Renal cortex interstitium (tissue), 15 donors: Measurements from ENCODE around the gene MAP9. TPM values are rescaled to one million over a fixed set of nuclear protein-coding genes. Genes with fewer than 3 reads are reported as not detected.
"Not testable (repeated sequence)": the region's sequence is repeated elsewhere in the genome, so short reads cannot be mapped to it uniquely, and the experiment has no call there.

Experiments used
- DNase-seq, 11 donors: peaks; one replicate each; pipeline ENCODE4 v3.0.0-alpha.2; 2013; ENCODE audit warnings: low read depth in 9 of 11, low spot score in 4 of 11; ENCODE audit errors: extremely low read depth in 1 of 11
- long read RNA-seq, 16 experiments: transcript quantifications; one replicate each; lab custom pipeline, GENCODE V29; 2026
- polyA plus RNA-seq, 3 donors: library from polyadenylated mRNA; unstranded; fragments of 120-200 nt; gene quantifications; one replicate each; pipeline ENCODE4 v1.2.1, GENCODE V29; 2013; ENCODE audit not compliant: insufficient read length in 3 of 3

The MAP9 gene
- 10 to 100 TPM; 26.9 to 30.9 (median 28.9) TPM for polyA plus RNA-seq
- long read RNA-seq, donor 1, transcript MAP9-206 (4 exons, 728 nt), result major isoform, 6 of 6 reads
- long read RNA-seq, donor 1, partial matches to known transcripts, result 0 of 6 reads
- long read RNA-seq, donor 1, other reads (novel, unspliced or antisense), result 0 of 6 reads
- long read RNA-seq, donor 2, partial matches to known transcripts, result 0 of 4 reads
- long read RNA-seq, donor 2, other reads (novel, unspliced or antisense), result 0 of 4 reads
- long read RNA-seq, donor 3, partial matches to known transcripts, result 0 of 3 reads
- long read RNA-seq, donor 3, other reads (novel, unspliced or antisense), result 0 of 3 reads
- long read RNA-seq, donor 4, full-length matches to known transcripts, result 3 of 3 reads
- long read RNA-seq, donor 4, partial matches to known transcripts, result 0 of 3 reads
- long read RNA-seq, donor 4, other reads (novel, unspliced or antisense), result 0 of 3 reads
- long read RNA-seq, donor 5, result 0 reads
- long read RNA-seq, donor 6, partial matches to known transcripts, result 0 of 2 reads
- long read RNA-seq, donor 6, other reads (novel, unspliced or antisense), result 0 of 2 reads
- long read RNA-seq, donor 7, transcript MAP9-206 (4 exons, 728 nt), result major isoform, 5 of 5 reads
- long read RNA-seq, donor 7, partial matches to known transcripts, result 0 of 5 reads
- long read RNA-seq, donor 7, other reads (novel, unspliced or antisense), result 0 of 5 reads
- long read RNA-seq, donor 8, result 0 reads
- long read RNA-seq, donor 9, partial matches to known transcripts, result 0 of 4 reads
- long read RNA-seq, donor 9, other reads (novel, unspliced or antisense), result 0 of 4 reads
- long read RNA-seq, donor 10, partial matches to known transcripts, result 0 of 2 reads
- long read RNA-seq, donor 10, other reads (novel, unspliced or antisense), result 0 of 2 reads
- long read RNA-seq, donor 11, full-length matches to known transcripts, result 2 of 2 reads
- long read RNA-seq, donor 11, partial matches to known transcripts, result 0 of 2 reads
- long read RNA-seq, donor 11, other reads (novel, unspliced or antisense), result 0 of 2 reads
- long read RNA-seq, donor 12, partial matches to known transcripts, result 0 of 1 reads
- long read RNA-seq, donor 12, other reads (novel, unspliced or antisense), result 0 of 1 reads
- long read RNA-seq, donor 13, result 0 reads
- long read RNA-seq, donor 14, partial matches to known transcripts, result 0 of 4 reads
- long read RNA-seq, donor 14, other reads (novel, unspliced or antisense), result 0 of 4 reads
- long read RNA-seq, donor 15, partial matches to known transcripts, result 0 of 2 reads
- long read RNA-seq, donor 15, other reads (novel, unspliced or antisense), result 0 of 2 reads
- long read RNA-seq, donor 16, full-length matches to known transcripts, result 10 of 10 reads
- long read RNA-seq, donor 16, partial matches to known transcripts, result 0 of 10 reads
- long read RNA-seq, donor 16, other reads (novel, unspliced or antisense), result 0 of 10 reads

GRCh38 chr4:155376387-155377268 lies at the start of gene MAP9:
Gene MAP9 (minus strand): TSS chr4:155376965. CDS start chr4:155375850, 1,115 bp downstream.
- peak; percentile 81 to 96 (median 92) for DNase-seq

- not testable (repeated sequence) for DNase-seq
Observed at GRCh38 chr4:155424778-155425177, 48.0 kb upstream of the MAP9 start.

- no peak for DNase-seq
Observed at GRCh38 chr4:155423671-155424070, 46.9 kb upstream of the MAP9 start.

- DNase-seq, result no peak
Observed at GRCh38 chr4:155419266-155419665, 42.5 kb upstream of the MAP9 start.

DNA sequence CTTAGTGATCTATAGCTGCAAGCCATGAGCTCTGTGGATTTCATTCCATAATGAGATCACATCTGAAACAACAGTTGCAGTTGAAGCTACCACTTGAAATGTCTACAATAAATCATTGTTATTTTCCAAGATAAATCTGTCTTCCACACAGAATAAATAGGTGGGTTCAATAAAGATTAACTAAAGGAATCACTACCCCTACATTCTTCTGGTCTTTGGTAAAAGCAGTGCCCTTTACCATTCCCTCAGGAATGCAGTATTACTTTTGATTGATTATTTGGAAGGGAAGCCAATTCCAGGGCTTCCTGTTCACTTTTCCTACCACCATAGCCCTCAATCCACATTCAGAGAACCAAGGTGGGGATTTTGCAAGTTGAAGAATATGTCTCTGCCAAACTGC lies 38.9 kb upstream of the MAP9 start:
- no peak for DNase-seq

DNA sequence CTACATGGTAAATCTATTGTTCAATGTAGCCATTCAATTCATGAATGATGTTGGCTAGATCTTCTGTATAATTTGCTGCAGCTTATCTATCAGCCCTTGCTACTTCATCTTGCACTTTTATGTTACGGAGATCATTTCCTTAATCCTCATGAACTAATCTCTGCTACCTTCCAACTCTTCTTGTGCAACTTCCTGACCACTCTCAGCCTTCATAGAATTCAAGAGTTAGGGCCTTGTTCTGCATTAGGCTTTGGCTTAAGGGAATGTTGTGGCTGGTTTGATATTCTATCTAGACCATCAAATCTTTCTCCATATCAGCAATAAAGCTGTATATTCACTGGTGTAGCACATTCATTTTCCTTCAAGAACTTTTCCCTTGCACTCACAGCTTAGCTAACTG lies 36.7 kb upstream of the MAP9 start:
- no peak for DNase-seq

- DNase-seq, result peak in 2 of 11 donors; percentile 20 to 22
Observed at GRCh38 chr4:155411546-155411945, 34.8 kb upstream of the MAP9 start.

- no peak for DNase-seq
Observed at GRCh38 chr4:155408796-155409195, 32.0 kb upstream of the MAP9 start.

- no peak for DNase-seq
Observed at GRCh38 chr4:155407480-155407879, 30.7 kb upstream of the MAP9 start.

- peak in 3 of 11 donors; percentile 20 to 36 (median 30) for DNase-seq
Observed at GRCh38 chr4:155405059-155405458, 28.3 kb upstream of the MAP9 start.

DNA sequence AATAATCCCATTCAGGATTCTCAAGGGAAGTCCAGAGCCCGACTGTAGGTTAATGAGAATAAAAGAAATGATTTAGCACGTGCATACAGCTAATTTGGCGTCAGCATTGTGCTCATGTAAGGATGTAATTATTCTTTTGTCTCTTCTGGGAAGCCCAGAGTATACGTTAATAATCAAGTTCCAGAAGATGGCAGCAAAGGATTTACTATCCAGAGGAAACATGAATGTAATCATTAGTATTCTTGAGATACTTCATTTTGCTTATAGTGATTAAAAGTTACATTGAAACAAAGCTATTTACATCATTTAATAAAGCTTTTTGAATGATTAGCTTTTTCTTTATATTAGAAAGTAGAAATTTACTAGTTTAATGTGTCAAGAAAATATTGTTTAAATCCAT lies 27.1 kb upstream of the MAP9 start:
- DNase-seq, result peak in 4 of 11 donors; percentile 23 to 38 (median 36)

DNA sequence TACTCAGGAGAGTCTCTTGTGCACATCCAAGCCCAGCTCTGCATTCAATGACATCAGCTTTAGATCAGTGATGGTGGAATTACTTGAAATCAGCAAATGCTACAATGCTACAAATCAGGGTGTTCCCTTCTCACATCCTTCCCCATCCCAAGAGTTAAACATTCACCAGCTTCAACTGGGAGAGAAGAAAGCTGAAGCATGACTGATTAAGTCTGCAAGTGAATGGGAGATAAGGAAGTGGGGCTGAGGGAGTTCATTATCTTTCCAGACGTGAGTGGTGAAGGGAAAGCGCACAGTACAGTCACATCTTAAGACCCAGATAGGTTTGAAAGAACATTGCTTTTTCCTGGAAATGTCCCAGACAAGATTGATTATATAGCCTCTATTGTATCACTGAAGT lies 26.2 kb upstream of the MAP9 start:
- peak in 1 of 11 donors; percentile 46 for DNase-seq

DNA sequence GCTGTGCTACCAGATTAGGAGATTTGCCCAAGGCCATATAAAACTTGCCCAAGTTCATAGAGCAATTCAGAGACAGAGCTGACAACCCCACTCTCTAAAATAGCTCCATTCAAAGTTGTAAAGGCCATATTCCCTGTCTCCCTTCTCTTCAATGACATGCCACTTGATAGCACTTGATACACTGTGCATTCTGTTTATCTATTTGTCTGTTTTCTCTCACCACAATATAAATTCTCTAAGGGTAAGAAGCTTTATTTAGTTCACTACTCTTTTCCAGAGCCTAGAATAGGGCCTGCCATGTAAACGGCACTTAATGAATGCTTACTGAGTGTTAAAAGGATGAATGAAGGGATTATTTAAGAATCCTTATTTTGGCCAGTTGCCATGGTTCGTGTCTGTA lies 24.1 kb upstream of the MAP9 start:
- DNase-seq, result no peak

GRCh38 chr4:155399974-155400697 lies 23.4 kb upstream of the MAP9 start:
- DNase-seq, result no peak

- DNase-seq, result no peak
Observed at GRCh38 chr4:155392481-155393184, 15.9 kb upstream of the MAP9 start.

DNA sequence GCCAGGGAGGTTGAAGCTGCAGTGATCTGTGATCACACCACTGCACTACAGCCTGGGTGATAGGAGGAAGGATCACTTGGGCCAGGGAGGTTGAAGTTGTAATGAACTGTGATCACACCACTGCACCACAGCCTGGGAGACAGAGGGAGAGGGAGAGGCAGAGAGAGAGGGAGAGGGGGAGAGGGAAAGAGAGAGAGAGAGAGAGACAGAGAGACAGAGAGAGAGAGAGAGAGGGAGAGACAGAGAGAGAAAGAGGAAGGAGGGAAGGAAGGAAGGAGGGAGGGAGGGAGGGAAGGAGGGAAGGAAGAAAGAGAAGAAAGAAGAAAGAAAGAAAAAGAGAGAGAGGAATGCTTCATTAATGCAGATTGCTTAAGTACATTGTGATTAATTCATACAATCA lies 15.2 kb upstream of the MAP9 start:
- DNase-seq, result no peak

DNA sequence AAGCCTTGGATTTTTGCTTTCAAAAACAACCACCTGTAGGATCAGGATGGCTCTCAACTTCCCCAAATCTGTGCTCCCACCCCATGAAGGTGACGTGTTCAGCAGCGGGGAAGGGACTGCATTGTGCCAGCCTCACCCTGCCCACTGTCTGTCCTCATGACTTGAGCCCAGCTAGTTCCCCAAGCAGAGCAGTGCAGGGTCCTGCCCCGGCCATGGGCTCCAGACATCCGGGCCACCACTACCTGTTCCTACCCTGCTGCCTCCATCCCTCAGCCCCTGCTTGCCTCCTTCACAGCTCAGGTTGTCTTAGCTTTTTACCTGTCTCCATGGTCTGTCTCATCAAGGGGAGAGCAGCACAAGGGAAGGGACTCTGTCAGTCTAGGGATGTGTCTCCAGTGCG lies 11.4 kb upstream of the MAP9 start:
- no peak for DNase-seq
